HG02623 (cell line): ENCODE data around the gene GRPEL2.
"Not testable (repeated sequence)": the region's sequence is repeated elsewhere in the genome, so short reads cannot be mapped to it uniquely, and the experiment has no call there.

Experiments
- ATAC-seq: cut with Tn5 transposase; IDR thresholded peaks from one replicate; pipeline ENCODE4 v1.9.1; 2021; ENCODE audit warnings: moderate library complexity; ENCODE audit not compliant: unreplicated experiment

GRPEL2 gene

DNA sequence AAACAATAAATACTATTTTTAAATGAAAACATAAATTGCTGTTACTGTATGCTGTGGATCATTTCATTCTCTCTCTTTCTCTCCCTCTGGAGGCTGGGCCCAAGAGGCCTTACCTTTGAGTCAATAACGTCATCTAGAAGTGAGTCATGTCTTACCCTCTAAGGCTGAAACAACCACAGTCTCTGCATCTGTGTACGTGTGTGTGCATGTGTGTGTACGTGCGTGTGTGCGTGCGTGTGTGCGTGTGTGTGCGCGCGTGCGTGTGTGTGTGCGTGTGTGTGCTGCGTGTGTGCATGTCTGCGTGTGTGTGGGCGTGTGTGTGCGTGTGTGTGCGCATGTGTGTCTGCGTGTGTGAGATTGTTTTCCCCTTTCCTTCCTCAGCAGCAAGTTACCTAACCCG is 47.4 kb downstream of the GRPEL2 start:
- ATAC-seq, result no peak

DNA sequence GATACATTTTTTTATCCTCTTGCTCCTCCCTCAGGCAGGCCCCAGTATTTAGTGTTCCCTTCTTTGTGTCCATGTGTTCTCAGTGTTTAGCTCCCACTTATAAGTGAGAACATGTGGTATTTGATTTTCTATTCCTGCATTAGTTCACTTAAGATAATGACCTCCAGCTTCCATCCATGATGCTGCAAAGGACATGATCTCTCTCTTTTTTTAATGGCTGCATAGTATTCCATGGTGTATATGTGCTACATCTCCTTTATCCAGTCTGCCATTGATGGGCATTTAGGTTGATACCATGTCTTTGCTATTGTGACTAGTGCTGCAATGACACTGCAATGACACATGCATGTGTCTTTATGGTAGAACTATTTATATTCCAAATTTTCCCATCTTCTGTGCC is 49.7 kb downstream of the GRPEL2 start:
- ATAC-seq, result not testable (repeated sequence)

DNA sequence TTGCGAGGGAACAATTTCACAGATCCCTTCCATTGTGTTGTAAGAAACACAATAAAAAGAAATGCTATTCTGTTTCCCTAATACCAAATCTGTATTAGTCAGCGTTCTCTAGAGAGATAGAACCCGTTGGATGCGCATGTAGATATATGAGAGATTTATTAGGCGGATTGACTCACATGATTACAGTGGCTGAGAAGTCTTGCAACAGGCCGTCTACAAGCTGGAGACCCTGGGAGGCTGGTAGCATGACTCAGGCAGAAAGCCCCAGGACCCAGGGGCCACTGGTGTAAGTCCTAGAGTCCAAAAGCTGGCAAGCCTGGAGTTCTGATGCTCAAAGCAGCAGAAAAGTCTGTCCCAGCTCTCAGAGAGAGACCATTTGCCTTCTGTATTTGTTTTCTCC is 52.2 kb downstream of the GRPEL2 start:
- ATAC-seq, result no peak

DNA sequence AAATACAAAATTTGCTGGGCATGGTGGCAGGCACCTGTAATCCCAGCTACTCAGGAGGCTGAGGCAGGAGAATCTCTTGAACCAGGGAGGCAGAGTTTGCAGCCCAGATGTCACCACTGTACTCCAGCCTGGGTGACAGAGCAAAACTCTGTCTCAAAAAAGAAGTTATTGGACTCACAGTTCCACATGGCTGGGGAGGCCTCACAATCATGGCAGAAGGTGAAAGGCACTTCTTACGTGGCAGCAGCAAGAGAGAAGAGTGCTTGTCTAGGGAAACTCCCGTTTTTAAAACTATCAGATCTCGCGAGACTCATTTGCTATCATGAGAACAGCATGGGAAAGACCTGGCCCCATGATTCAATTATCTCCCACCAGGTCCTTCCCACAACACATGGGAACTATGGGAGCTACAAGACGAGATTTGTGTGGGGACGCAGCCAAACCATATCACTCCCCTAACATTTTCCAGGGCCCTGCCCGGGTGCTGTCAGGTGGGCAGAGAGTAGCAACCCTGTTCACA is 53.5 kb downstream of the GRPEL2 start:
- ATAC-seq, result not testable (repeated sequence)

DNA sequence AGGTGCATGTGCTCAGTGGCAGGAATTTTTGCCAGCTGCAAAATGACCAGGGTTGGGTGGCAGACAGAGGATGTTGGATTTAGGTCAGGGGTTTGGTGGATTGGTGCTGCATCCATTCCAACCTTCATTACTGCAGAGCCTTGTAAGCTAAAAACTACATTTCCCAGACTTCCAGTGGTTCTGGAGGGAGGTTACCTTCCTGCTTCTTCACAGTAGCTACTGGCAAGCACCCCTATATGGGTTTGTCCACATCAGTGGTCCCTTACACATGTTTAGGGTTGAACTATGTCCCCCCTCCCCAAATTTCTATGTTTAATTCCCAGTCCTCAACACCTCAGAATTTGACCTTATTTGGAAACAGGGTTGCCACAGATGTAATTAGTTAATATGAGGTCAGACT is 54.5 kb downstream of the GRPEL2 start:
- no peak for ATAC-seq

DNA sequence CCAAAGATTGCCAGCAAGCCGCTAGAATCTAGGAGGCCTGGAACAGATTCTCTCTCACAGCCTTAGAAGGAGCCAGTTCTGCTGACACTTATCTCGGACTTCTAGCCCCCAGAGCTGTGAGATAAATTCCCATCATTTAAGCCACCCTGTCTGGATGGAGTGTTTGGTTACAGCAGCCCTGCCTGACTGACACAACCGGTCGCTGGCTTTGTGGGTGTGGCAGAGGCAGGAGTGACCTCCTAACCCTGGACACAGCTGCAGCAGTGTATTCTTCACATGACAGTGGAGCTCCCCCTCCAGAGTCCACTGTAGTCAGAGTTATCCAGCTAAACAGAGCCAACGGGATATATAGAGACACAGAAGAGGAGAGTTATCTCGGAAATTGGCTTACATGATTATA is 55.0 kb downstream of the GRPEL2 start:
- no peak for ATAC-seq

DNA sequence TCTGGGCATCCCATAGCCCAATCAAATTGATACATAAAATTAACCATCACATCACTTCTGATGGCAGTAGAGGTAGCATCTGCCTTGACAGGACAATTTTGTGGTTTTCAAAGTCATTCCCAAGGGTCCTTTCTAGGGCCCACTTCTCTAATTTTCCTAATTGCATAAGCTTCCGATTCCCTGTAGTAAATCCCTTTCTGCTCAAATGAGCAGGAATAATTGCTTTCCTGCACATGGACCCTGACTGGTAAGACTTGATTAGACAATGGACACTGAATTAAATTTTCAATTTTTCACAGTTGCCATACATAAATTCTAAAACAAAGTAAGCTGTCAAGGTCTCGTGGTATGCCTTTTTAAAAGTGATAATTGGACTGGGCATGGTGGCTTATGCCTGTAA is 55.8 kb downstream of the GRPEL2 start:
- ATAC-seq, result no peak

DNA sequence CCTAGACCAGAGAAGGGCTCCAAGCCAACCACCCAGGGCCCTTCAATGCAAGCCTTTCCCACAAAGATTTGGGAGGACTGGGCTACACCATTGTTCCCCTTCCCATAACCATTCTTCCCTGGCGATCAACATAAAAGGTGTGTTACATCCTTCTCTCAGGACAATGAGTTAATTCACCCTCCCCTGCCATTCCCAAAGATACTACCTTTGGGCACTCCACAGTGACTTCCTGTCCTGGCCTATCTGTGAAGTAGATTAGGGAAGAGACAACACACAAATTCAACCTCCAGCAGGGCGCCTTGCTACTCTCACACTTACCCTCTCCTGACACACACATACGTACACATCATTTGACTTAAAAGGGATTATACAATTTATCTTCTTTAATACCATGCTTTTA is 57.0 kb downstream of the GRPEL2 start:
- ATAC-seq, result no peak
